Lung (tissue), 12 donors: ENCODE results near the gene NKD2. TPM values are rescaled to one million over a fixed set of nuclear protein-coding genes. Genes with fewer than 3 reads are reported as not detected.

Experiments
- ATAC-seq: fragments of 200-7000 bp; cut with Tn5 transposase; one replicate; pipeline ENCODE4 v1.9.1; 2020; ENCODE audit warnings: moderate number of reproducible peaks; ENCODE audit not compliant: insufficient read depth, low FRiP score
- DNase-seq, 3 donors: peaks; one replicate each; pipeline ENCODE4 v3.0.0-alpha.2; 2013 to 2017
- H3K27ac ChIP-seq, 2 donors: one replicate each; pipeline ENCODE4 v1.5.1; 2013; ENCODE audit warnings: mild to moderate bottlenecking in 2 of 2, moderate library complexity in 2 of 2, control low read depth in 1 of 2, inconsistent platforms in 1 of 2, low read depth in 1 of 2, low read length in 1 of 2
- H3K27me3 ChIP-seq, 3 donors: one replicate each; pipeline ENCODE4 v1.5.1; 2013; ENCODE audit warnings: low read length in 2 of 3; ENCODE audit not compliant: control insufficient read depth in 3 of 3, insufficient read depth in 3 of 3
- H3K36me3 ChIP-seq, 4 donors: one replicate each; pipeline ENCODE4 v1.5.1; 2013; ENCODE audit warnings: low read length in 4 of 4, mild to moderate bottlenecking in 1 of 4, moderate library complexity in 1 of 4; ENCODE audit not compliant: control insufficient read depth in 4 of 4, insufficient read depth in 4 of 4
- H3K4me1 ChIP-seq, 5 donors: one replicate each; pipeline ENCODE4 v1.5.1; 2013; ENCODE audit warnings: low read length in 5 of 5, mild to moderate bottlenecking in 2 of 5, moderate library complexity in 1 of 5; ENCODE audit not compliant: control insufficient read depth in 5 of 5, insufficient read depth in 5 of 5
- H3K4me3 ChIP-seq: one replicate; pipeline ENCODE4 v1.5.1; 2013; ENCODE audit warnings: mild to moderate bottlenecking, control low read depth, moderate library complexity
- H3K9ac ChIP-seq, 2 donors: one replicate each; pipeline ENCODE4 v1.5.1; 2013; ENCODE audit warnings: low read length in 2 of 2, control low read depth in 1 of 2; ENCODE audit not compliant: insufficient read depth in 1 of 2
- H3K9me3 ChIP-seq, 4 donors: one replicate each; pipeline ENCODE4 v1.5.1; 2013; ENCODE audit warnings: low read length in 3 of 4, mild to moderate bottlenecking in 1 of 4, moderate library complexity in 1 of 4; ENCODE audit not compliant: control insufficient read depth in 4 of 4, insufficient read depth in 3 of 4
- CTCF ChIP-seq: IDR thresholded peaks from 2 replicates; pipeline ENCODE4 v1.5.1; 2012; ENCODE audit warnings: mild to moderate bottlenecking; ENCODE audit errors: control extremely low read depth, extremely low read depth
- WGBS, 2 donors: extraction: QIAGEN DNeasy Blood & Tissue Kit; methylation state at CpG; one replicate each; pipeline ENCODE4 v1.1.7; 2013; 5-methylcytosine and 5-hydroxymethylcytosine counted together
- polyA plus RNA-seq, 2 donors: library from polyadenylated mRNA; stranded (reverse); fragments of 200-250 nt; gene quantifications; one replicate each; pipeline ENCODE4 v1.2.1, GENCODE V29; 2013
- total RNA-seq, 2 donors: library from RNA; depleted of rRNA in 1 of 2; stranded (reverse); fragments of >200 nt in 1 of 2; gene quantifications; one replicate each; pipeline ENCODE4 v1.2.1, GENCODE V29; 2014 to 2021
- donor health status: control.
- donor health status: control.
- donor health status: Bipolar disorder and iron deficiency.
- donor health status: healthy.
- donor health status: DM: yes; HTN: yes; CAD: no.

NKD2 gene
- total and polyA plus RNA-seq, 4 donors, result 9.9 to 88.0 (median 48.4) TPM

GRCh38 chr5:1076406-1076805, 67.8 kb downstream of the NKD2 start:
- no peak overlapping the region for H3K4me3 ChIP-seq
- no peak for TF ChIP-seq CTCF
- WGBS, 2 donors, result 95% methylated on average over 17 of the region's 17 CpGs
- no peaks in the 10 kb centered on the region for H3K9me3 ChIP-seq
- peaks cover 0 to 74% (median 14%) of the 10 kb centered on the region in 4 donors for H3K36me3 ChIP-seq
- ATAC-seq (no peak), DNase-seq (no peak)
- H3K27me3 ChIP-seq, result no peaks in the 10 kb centered on the region
- H3K4me1 ChIP-seq, result peaks cover 0 to 7% (median 0%) of the 10 kb centered on the region in 5 donors
- no peak overlapping the region for H3K27ac ChIP-seq
- H3K9ac ChIP-seq, result no peak overlapping the region

GRCh38 chr5:1077026-1077425, 68.4 kb downstream of the NKD2 start:
- H3K9me3 ChIP-seq, result no peaks in the 10 kb centered on the region
- no peak overlapping the region for H3K4me3 ChIP-seq
- peaks cover 0 to 78% (median 14%) of the 10 kb centered on the region in 4 donors for H3K36me3 ChIP-seq
- H3K27me3 ChIP-seq, result no peaks in the 10 kb centered on the region
- no peak for TF ChIP-seq CTCF
- WGBS, 2 donors, result 94 to 95% methylated on average over 19 of the region's 19 CpGs
- H3K9ac ChIP-seq, result no peak overlapping the region
- peaks cover 0 to 7% (median 0%) of the 10 kb centered on the region in 5 donors for H3K4me1 ChIP-seq
- DNase-seq (no peak), ATAC-seq (no peak)
- no peak overlapping the region for H3K27ac ChIP-seq

- TF ChIP-seq CTCF, result no peak
- H3K9ac ChIP-seq, result no peak overlapping the region
- H3K36me3 ChIP-seq, result peaks cover 0 to 78% (median 14%) of the 10 kb centered on the region in 4 donors
- WGBS, 2 donors, result 96 to 97% methylated on average over 27 of the region's 27 CpGs
- ATAC-seq (no peak), DNase-seq (no peak)
- no peak overlapping the region for H3K4me3 ChIP-seq
- H3K27me3 ChIP-seq, result no peaks in the 10 kb centered on the region
- H3K27ac ChIP-seq, result no peak overlapping the region
- H3K9me3 ChIP-seq, result no peaks in the 10 kb centered on the region
- H3K4me1 ChIP-seq, result peaks cover 0 to 7% (median 0%) of the 10 kb centered on the region in 5 donors
Observed at GRCh38 chr5:1077491-1078020, 69.0 kb downstream of the NKD2 start.

GRCh38 chr5:1078206-1078605, 69.6 kb downstream of the NKD2 start:
- Histone ChIP-seq H3K4me3 (no peak overlapping the region), H3K27ac (no peak overlapping the region), H3K27me3 (no peaks in the 10 kb centered on the region), H3K9ac (no peak overlapping the region), H3K9me3 (no peaks in the 10 kb centered on the region), H3K36me3 (peaks cover 0 to 78% (median 14%) of the 10 kb centered on the region in 4 donors), H3K4me1 (peaks cover 0 to 7% (median 0%) of the 10 kb centered on the region in 5 donors)
- ATAC-seq (no peak), DNase-seq (no peak)
- no peak for TF ChIP-seq CTCF
- WGBS, 2 donors, result 94 to 95% methylated on average over 13 of the region's 13 CpGs
